IMR-90 (cell line): ENCODE results near the gene ZSCAN10. TPM values are rescaled to one million over a fixed set of nuclear protein-coding genes. Genes with fewer than 3 reads are reported as not detected.

ENCODE experiments used
- ATAC-seq: fragments of 200-7000 bp; cut with Tn5 transposase; 2 replicates; pipeline ENCODE4 v1.9.1; 2020; ENCODE audit warnings: low read depth, mild to moderate bottlenecking, moderate library complexity
- BruUV-seq: library from RNA; stranded (reverse); fragments of 400-500 nt; replicated peaks from 2 replicates; lab custom pipeline; 2021; lab: Mats Ljungman, UMichigan
- CTCF ChIA-PET: fragments of 300-600 bp; formaldehyde crosslinking; extraction: SDS; loops from one replicate; lab custom pipeline; 2021; ENCODE audit warnings: antibody characterized with exemption; lab: Yijun Ruan, JAX
- POLR2A ChIA-PET: fragments of 300-600 bp; sonication (Branson Sonifier 250); formaldehyde crosslinking; loops from one replicate; lab custom pipeline; 2022; ENCODE audit warnings: antibody characterized with exemption; ENCODE audit not compliant: unreplicated experiment; lab: Charles Lee
- DNase-seq: peaks from one replicate; pipeline ENCODE4 v3.0.0; 2013
- H2AFZ ChIP-seq: replicated peaks from 2 replicates; pipeline ENCODE3; 2013; ENCODE audit warnings: low read length, mild to moderate bottlenecking; ENCODE audit not compliant: poor library complexity
- H2AK5ac ChIP-seq: 2 replicates; pipeline ENCODE4 v1.6.1; 2013; ENCODE audit warnings: low read depth, low read length, inconsistent platforms
- H2AK9ac ChIP-seq: replicated peaks from 2 replicates; pipeline ENCODE3; 2013; ENCODE audit warnings: mild to moderate bottlenecking, low read depth, low read length, moderate library complexity; ENCODE audit not compliant: poor library complexity
- H2BK120ac ChIP-seq: 2 replicates; pipeline ENCODE4 v1.6.1; 2013; ENCODE audit warnings: low read depth, low read length, inconsistent platforms
- H2BK15ac ChIP-seq: 3 replicates; pipeline ENCODE4 v1.6.1; 2013; ENCODE audit warnings: low read depth, low read length, inconsistent platforms
- H2BK20ac ChIP-seq: 2 replicates; pipeline ENCODE4 v1.6.1; 2013; ENCODE audit warnings: low read depth, mild to moderate bottlenecking, inconsistent platforms, low read length, moderate library complexity
- H2BK5ac ChIP-seq: 2 replicates; pipeline ENCODE4 v1.6.1; 2013; ENCODE audit warnings: mild to moderate bottlenecking, low read depth, low read length, inconsistent platforms; ENCODE audit not compliant: poor library complexity, severe bottlenecking
- H3K14ac ChIP-seq: replicated peaks from 2 replicates; pipeline ENCODE4 v1.6.1; 2013; ENCODE audit warnings: low read depth, low read length, inconsistent platforms
- H3K18ac ChIP-seq: 2 replicates; pipeline ENCODE4 v1.6.1; 2013; ENCODE audit warnings: low read depth, low read length, control low read depth
- H3K23ac ChIP-seq: 2 replicates; pipeline ENCODE4 v1.6.1; 2013; ENCODE audit warnings: low read depth, low read length, inconsistent platforms
- H3K27ac ChIP-seq: 2 replicates; pipeline ENCODE4 v1.5.1; 2013; ENCODE audit warnings: mild to moderate bottlenecking, control low read depth, low read length; ENCODE audit not compliant: insufficient read depth
- H3K27me3 ChIP-seq: 2 replicates; pipeline ENCODE4 v1.6.1; 2013; ENCODE audit warnings: low read length; ENCODE audit not compliant: control insufficient read depth, insufficient read depth
- H3K36me3 ChIP-seq: 2 replicates; pipeline ENCODE4 v1.6.1; 2013; ENCODE audit warnings: low read length, mixed read lengths; ENCODE audit not compliant: control insufficient read depth, insufficient read depth
- H3K4ac ChIP-seq: 2 replicates; pipeline ENCODE4 v1.6.1; 2013; ENCODE audit warnings: low read depth, low read length, inconsistent platforms
- H3K4me1 ChIP-seq: 2 replicates; pipeline ENCODE4 v1.6.1; 2013; ENCODE audit warnings: low read length, mixed read lengths; ENCODE audit not compliant: control insufficient read depth, insufficient read depth
- H3K4me2 ChIP-seq: 2 replicates; pipeline ENCODE4 v1.6.1; 2013; ENCODE audit warnings: low read depth, mild to moderate bottlenecking, control low read depth, low read length, moderate library complexity
- H3K4me3 ChIP-seq: 2 replicates; pipeline ENCODE4 v1.5.1; 2013; ENCODE audit warnings: low read depth, mild to moderate bottlenecking, control low read depth, low read length, moderate library complexity; ENCODE audit not compliant: insufficient read depth
- H3K56ac ChIP-seq: 2 replicates; pipeline ENCODE4 v1.6.1; 2013; ENCODE audit warnings: low read length, inconsistent platforms; ENCODE audit not compliant: insufficient read depth; ENCODE audit errors: extremely low read depth
- H3K79me1 ChIP-seq, 2 experiments: 2 replicates each; pipeline ENCODE4 v1.6.1; 2013; ENCODE audit warnings: low read length in 2 of 2, inconsistent platforms in 1 of 2, low read depth in 1 of 2
- H3K9ac ChIP-seq: 2 replicates; pipeline ENCODE4 v1.6.1; 2013; ENCODE audit warnings: low read depth, low read length, control low read depth
- H3K9me1 ChIP-seq: 2 replicates; pipeline ENCODE4 v1.6.1; 2013; ENCODE audit warnings: low read length, inconsistent platforms; ENCODE audit not compliant: insufficient read depth
- H3K9me3 ChIP-seq: 2 replicates; pipeline ENCODE4 v1.6.1; 2013; ENCODE audit warnings: low read length; ENCODE audit not compliant: control insufficient read depth, insufficient read depth
- H4K20me1 ChIP-seq: 2 replicates; pipeline ENCODE4 v1.6.1; 2013; ENCODE audit warnings: low read length, inconsistent platforms; ENCODE audit not compliant: insufficient read depth
- H4K5ac ChIP-seq: 2 replicates; pipeline ENCODE4 v1.6.1; 2013; ENCODE audit warnings: mild to moderate bottlenecking, low read depth, low read length, control low read depth
- H4K8ac ChIP-seq, 2 experiments: 2 replicates each; pipeline ENCODE4 v1.6.1; 2013; ENCODE audit warnings: low read depth in 2 of 2, low read length in 2 of 2, control low read depth in 1 of 2, inconsistent platforms in 1 of 2
- H4K91ac ChIP-seq: 2 replicates; pipeline ENCODE4 v1.6.1; 2013; ENCODE audit warnings: low read depth, low read length, inconsistent platforms; ENCODE audit not compliant: insufficient read depth
- BHLHE40 ChIP-seq: fragments of 150-350 bp; IDR thresholded peaks from 2 replicates; pipeline ENCODE4 v1.6.1; 2016; ENCODE audit warnings: mild to moderate bottlenecking, low read depth, low read length
- CEBPB ChIP-seq: IDR thresholded peaks from 2 replicates; pipeline ENCODE4 v1.6.1; 2012; ENCODE audit warnings: low read depth, low read length, improper control_type of control experiment
- CHD1 ChIP-seq: IDR thresholded peaks from 2 replicates; pipeline ENCODE4 v1.6.1; 2012; ENCODE audit warnings: low read depth, low read length, improper control_type of control experiment
- FOS ChIP-seq: fragments of 150-350 bp; IDR thresholded peaks from 2 replicates; pipeline ENCODE4 v1.6.1; 2016; ENCODE audit warnings: low read depth, low read length
- MAFK ChIP-seq: IDR thresholded peaks from 2 replicates; pipeline ENCODE4 v1.6.1; 2012; ENCODE audit warnings: low read depth, low read length, improper control_type of control experiment
- MAZ ChIP-seq: IDR thresholded peaks from 2 replicates; pipeline ENCODE4 v1.6.1; 2012; ENCODE audit warnings: low read depth, mild to moderate bottlenecking, low read length, improper control_type of control experiment, moderate library complexity, borderline replicate concordance
- MXI1 ChIP-seq: IDR thresholded peaks from 2 replicates; pipeline ENCODE4 v1.6.1; 2012; ENCODE audit warnings: low read depth, mild to moderate bottlenecking, low read length, moderate library complexity, borderline replicate concordance
- NFE2L2 ChIP-seq: fragments of 150-350 bp; IDR thresholded peaks from 2 replicates; pipeline ENCODE4 v1.6.1; 2016; ENCODE audit warnings: low read depth, mild to moderate bottlenecking, low read length
- POLR2A ChIP-seq: IDR thresholded peaks from 2 replicates; pipeline ENCODE4 v1.6.1; 2012; ENCODE audit warnings: mild to moderate bottlenecking, low read depth, low read length
- RAD21 ChIP-seq: IDR thresholded peaks from 2 replicates; pipeline ENCODE4 v1.6.1; 2012; ENCODE audit warnings: low read length, improper control_type of control experiment
- RCOR1 ChIP-seq: IDR thresholded peaks from 2 replicates; pipeline ENCODE4 v1.6.1; 2012; ENCODE audit warnings: mild to moderate bottlenecking, low read length, improper control_type of control experiment; ENCODE audit not compliant: insufficient replicate concordance
- RFX5 ChIP-seq: IDR thresholded peaks from 2 replicates; pipeline ENCODE4 v1.8.0; 2012; ENCODE audit warnings: low read depth, mild to moderate bottlenecking, low read length, moderate library complexity
- SMC3 ChIP-seq: fragments of 150-350 bp; IDR thresholded peaks from 2 replicates; pipeline ENCODE4 v1.6.1; 2016; ENCODE audit warnings: low read depth, mild to moderate bottlenecking, antibody characterized with exemption, low read length, moderate library complexity
- WGBS, 2 experiments: methylation state at CpG; one replicate each; pipeline versions ENCODE4 v1.1.5 to v1.1.7; 2013; ENCODE audit warnings: missing lambda C conversion rate in 2 of 2; ENCODE audit not compliant: insufficient read length in 1 of 2; ENCODE audit errors: extremely low coverage in 2 of 2; 5-methylcytosine and 5-hydroxymethylcytosine counted together
- dilution Hi-C: fragments of 300-500 bp; cut with HindIII; formaldehyde crosslinking; loops from one replicate; pipeline ENCODE4 v1.14.3; 2018; ENCODE audit warnings: low sequenced_read_pairs; ENCODE audit not compliant: unreplicated experiment
- in situ Hi-C: fragments of 300-500 bp; cut with MboI; formaldehyde crosslinking; loops from 3 replicates; pipeline ENCODE4 v1.14.3; 2019; ENCODE audit warnings: low sequenced_read_pairs, inconsistent platforms, mixed read lengths
- intact Hi-C: fragments of 100-400 bp; cut with micrococcal nuclease; formaldehyde crosslinking; loops from 2 replicates; pipeline ENCODE4 v1.10.0; 2022
- polyA plus RNA-seq, 3 experiments: library from polyadenylated mRNA; depleted of rRNA; stranded (reverse); fragments of >200 nt; gene quantifications; 2 replicates each; pipeline ENCODE4 v1.2.3, GENCODE V29; 2012; ENCODE audit warnings: low replicate concordance in 1 of 3
- total RNA-seq: library from RNA; depleted of rRNA; stranded (reverse); fragments of >200 nt; gene quantifications from 2 replicates; pipeline ENCODE4 v1.2.3, GENCODE V29; 2012
- TF ChIP-seq, protein P1 (sequence below): conservative IDR thresholded peaks from 2 replicates; pipeline ENCODE4 v1.5.1; 2012; ENCODE audit warnings: mild to moderate bottlenecking, low read depth, low read length, improper control_type of control experiment
- TF ChIP-seq, protein P2 (sequence below): fragments of 150-350 bp; IDR thresholded peaks from 2 replicates; pipeline ENCODE4 v1.6.1; 2017; ENCODE audit warnings: mild to moderate bottlenecking, antibody characterized with exemption, low read length, low read depth
- TF ChIP-seq, protein P3 (sequence below): fragments of 150-350 bp; IDR thresholded peaks from 2 replicates; pipeline ENCODE4 v1.6.1; 2016; ENCODE audit warnings: low read depth, mild to moderate bottlenecking, low read length, moderate library complexity, borderline replicate concordance

ZSCAN10 gene
- total and polyA plus RNA-seq, 2 of the 4 experiments (the other 2 are of a cell fraction) = not detected

DNA sequence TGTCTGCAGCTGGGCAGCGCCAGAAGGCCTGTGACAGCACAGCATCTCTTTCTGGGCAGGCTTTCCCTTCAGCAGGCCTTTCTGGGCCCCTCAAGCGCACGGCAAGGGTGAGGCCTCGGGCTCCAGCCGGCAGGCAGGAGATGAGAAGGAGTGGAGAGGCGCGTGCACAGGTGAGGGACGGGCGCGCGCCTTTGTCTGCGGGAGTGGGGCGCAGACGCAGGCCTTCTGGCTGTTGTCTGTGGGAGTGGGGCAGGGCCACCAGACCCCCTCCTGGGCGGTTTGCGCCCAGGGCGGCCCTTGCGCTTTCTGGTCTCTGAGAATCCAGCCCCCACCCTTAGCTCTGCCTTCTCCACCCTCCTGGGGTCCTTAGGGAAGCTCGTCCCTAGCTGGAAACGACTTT is 19.8 kb upstream of the ZSCAN10 start:
- intact Hi-C loops = no loop called here
- Histone ChIP-seq H3K4me2 (no peak overlapping the region), H3K18ac (no peak overlapping the region), H3K4me3 (no peak overlapping the region), H2AK5ac (no peak overlapping the region), H2BK120ac (no peak overlapping the region), H3K27me3 (no peaks in the 10 kb centered on the region), H3K14ac (no peak overlapping the region), H4K91ac (no peak overlapping the region), H3K23ac (no peak overlapping the region), H3K4me1 (peaks cover 7% of the 10 kb centered on the region), H3K27ac (no peak overlapping the region), H4K20me1 (no peaks in the 10 kb centered on the region), H3K56ac (no peak overlapping the region), H3K9me3 (no peaks in the 10 kb centered on the region), H4K8ac (no peak overlapping the region), H3K36me3 (peaks cover 46% of the 10 kb centered on the region), H2AFZ (no peak overlapping the region), H2BK15ac (no peak overlapping the region), H3K79me1 (peaks cover 14 to 18% of the 10 kb centered on the region in 2 experiments), H4K5ac (no peak overlapping the region), H3K9me1 (0 out of 2 replicates have a peak, but pooled peaks cover 5% of the 10 kb centered on the region), H2BK20ac (no peak overlapping the region), H2BK5ac (no peak overlapping the region), H2AK9ac (no peak overlapping the region), H3K9ac (no peak overlapping the region), H3K4ac (no peak overlapping the region)
- WGBS, 2 experiments = 100% methylated on average over 4 of the region's 20 CpGs; no CpG with 5 or more reads in 1 of the 2 experiments
- CTCF ChIA-PET = no interaction called here
- no peak for ATAC-seq
- in situ Hi-C loops = no loop called here
- POLR2A ChIA-PET = no interaction called here
- TF ChIP-seq NFE2L2 = no peak
- no peak for TF ChIP-seq SMC3
- no peak for TF ChIP-seq POLR2A
- TF ChIP-seq CEBPB = no peak
- TF ChIP-seq, protein P1, sequence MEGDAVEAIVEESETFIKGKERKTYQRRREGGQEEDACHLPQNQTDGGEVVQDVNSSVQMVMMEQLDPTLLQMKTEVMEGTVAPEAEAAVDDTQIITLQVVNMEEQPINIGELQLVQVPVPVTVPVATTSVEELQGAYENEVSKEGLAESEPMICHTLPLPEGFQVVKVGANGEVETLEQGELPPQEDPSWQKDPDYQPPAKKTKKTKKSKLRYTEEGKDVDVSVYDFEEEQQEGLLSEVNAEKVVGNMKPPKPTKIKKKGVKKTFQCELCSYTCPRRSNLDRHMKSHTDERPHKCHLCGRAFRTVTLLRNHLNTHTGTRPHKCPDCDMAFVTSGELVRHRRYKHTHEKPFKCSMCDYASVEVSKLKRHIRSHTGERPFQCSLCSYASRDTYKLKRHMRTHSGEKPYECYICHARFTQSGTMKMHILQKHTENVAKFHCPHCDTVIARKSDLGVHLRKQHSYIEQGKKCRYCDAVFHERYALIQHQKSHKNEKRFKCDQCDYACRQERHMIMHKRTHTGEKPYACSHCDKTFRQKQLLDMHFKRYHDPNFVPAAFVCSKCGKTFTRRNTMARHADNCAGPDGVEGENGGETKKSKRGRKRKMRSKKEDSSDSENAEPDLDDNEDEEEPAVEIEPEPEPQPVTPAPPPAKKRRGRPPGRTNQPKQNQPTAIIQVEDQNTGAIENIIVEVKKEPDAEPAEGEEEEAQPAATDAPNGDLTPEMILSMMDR = no peak
- no peak for TF ChIP-seq CHD1
- TF ChIP-seq RAD21 = no peak
- TF ChIP-seq BHLHE40 = no peak
- TF ChIP-seq, protein P2, sequence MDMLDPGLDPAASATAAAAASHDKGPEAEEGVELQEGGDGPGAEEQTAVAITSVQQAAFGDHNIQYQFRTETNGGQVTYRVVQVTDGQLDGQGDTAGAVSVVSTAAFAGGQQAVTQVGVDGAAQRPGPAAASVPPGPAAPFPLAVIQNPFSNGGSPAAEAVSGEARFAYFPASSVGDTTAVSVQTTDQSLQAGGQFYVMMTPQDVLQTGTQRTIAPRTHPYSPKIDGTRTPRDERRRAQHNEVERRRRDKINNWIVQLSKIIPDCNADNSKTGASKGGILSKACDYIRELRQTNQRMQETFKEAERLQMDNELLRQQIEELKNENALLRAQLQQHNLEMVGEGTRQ = no peak
- TF ChIP-seq RCOR1 = no peak
- no peak for TF ChIP-seq FOS
- TF ChIP-seq MXI1 = no peak
- TF ChIP-seq, protein P3, sequence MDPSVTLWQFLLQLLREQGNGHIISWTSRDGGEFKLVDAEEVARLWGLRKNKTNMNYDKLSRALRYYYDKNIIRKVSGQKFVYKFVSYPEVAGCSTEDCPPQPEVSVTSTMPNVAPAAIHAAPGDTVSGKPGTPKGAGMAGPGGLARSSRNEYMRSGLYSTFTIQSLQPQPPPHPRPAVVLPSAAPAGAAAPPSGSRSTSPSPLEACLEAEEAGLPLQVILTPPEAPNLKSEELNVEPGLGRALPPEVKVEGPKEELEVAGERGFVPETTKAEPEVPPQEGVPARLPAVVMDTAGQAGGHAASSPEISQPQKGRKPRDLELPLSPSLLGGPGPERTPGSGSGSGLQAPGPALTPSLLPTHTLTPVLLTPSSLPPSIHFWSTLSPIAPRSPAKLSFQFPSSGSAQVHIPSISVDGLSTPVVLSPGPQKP = no peak
- no peak for TF ChIP-seq MAZ
- no peak for TF ChIP-seq MAFK
- TF ChIP-seq RFX5 = no peak
- BruUV-seq = no TSS peak
- no peak for DNase-seq
- dilution Hi-C loops = no loop called here
